Measurements from ENCODE around the gene LHPP. TPM values are rescaled to one million over a fixed set of nuclear protein-coding genes. Genes with fewer than 3 reads are reported as not detected.

The LHPP gene
- total and polyA plus RNA-seq, 10 of the 15 experiments (the other 5 are each of a cell fraction or from before 2014, with no cell fraction given) = 0.79 to 9.8 (median 6.7) TPM

DNA sequence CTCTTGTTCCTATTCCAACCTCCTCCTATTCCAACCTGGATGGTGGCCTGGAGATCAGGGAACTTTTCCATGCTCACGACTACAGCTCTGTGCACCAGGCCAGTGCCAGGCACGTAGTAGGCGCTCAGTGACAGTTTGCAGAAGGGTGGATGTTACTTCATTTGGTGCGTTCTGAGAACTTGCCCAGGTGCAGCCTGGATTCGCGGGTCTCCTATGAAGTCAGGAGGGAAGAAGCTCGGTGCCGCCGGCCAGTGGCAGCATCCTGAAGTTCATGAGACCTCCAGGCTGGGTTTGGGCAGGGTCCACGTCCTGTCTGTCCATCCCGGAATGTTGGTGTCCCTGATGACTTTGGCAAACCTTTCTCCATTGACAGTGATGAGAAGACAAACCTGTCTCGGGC is 21.3 kb downstream of the LHPP start:
- no TSS peak for BruUV-seq (replicated peaks)
- H3K9ac ChIP-seq (ENCODE audit: control insufficient read depth, insufficient read depth, low read length) = no peak overlapping the region
- WGBS (ENCODE audit: insufficient coverage, insufficient replicate concordance, low lambda C conversion rate, missing lambda C conversion rate) = 72% methylated on average over 12 of the region's 12 CpGs
- CTCF ChIA-PET = no interaction called here
- no peaks in the 10 kb centered on the region for H3K4me1 ChIP-seq (ENCODE audit: control insufficient read depth, insufficient read depth, low read length)
- in situ Hi-C loops (cut with MboI) (no loop called here), intact Hi-C loops (cut with micrococcal nuclease; ENCODE audit: unreplicated experiment) (no loop called here)
- H3K79me2 ChIP-seq (ENCODE audit: control insufficient read depth, insufficient read depth, low read length) = no peaks in the 10 kb centered on the region
- H3K4me2 ChIP-seq (ENCODE audit: control insufficient read depth, insufficient read depth) = no peak overlapping the region
- ATAC-seq = no peak
- RAD21 ChIA-PET (ENCODE audit: unreplicated experiment) = no interaction called here
- no peak overlapping the region for H2AFZ ChIP-seq (ENCODE audit: control insufficient read depth, low read depth, low read length)
- H3K27ac ChIP-seq (ENCODE audit: control insufficient read depth, insufficient read depth) = no peak overlapping the region
- TF ChIP-seq JUNB (IDR thresholded peaks at IDR 0.05) = no peak
- TF ChIP-seq RBBP5 (conservative IDR thresholded peaks at IDR 0.05) = no peak
- TF ChIP-seq CHD1 (IDR thresholded peaks at IDR 0.05; ENCODE audit: low read depth, low read length) = no peak
- TF ChIP-seq ESRRA (IDR thresholded peaks at IDR 0.05; ENCODE audit: low read length) = no peak
- no peak for TF ChIP-seq NFYB (IDR thresholded peaks at IDR 0.05; ENCODE audit: insufficient read depth, low read depth, low read length)
- no peak for TF ChIP-seq ZNF622 (IDR thresholded peaks at IDR 0.05)
- TF ChIP-seq, protein P1, sequence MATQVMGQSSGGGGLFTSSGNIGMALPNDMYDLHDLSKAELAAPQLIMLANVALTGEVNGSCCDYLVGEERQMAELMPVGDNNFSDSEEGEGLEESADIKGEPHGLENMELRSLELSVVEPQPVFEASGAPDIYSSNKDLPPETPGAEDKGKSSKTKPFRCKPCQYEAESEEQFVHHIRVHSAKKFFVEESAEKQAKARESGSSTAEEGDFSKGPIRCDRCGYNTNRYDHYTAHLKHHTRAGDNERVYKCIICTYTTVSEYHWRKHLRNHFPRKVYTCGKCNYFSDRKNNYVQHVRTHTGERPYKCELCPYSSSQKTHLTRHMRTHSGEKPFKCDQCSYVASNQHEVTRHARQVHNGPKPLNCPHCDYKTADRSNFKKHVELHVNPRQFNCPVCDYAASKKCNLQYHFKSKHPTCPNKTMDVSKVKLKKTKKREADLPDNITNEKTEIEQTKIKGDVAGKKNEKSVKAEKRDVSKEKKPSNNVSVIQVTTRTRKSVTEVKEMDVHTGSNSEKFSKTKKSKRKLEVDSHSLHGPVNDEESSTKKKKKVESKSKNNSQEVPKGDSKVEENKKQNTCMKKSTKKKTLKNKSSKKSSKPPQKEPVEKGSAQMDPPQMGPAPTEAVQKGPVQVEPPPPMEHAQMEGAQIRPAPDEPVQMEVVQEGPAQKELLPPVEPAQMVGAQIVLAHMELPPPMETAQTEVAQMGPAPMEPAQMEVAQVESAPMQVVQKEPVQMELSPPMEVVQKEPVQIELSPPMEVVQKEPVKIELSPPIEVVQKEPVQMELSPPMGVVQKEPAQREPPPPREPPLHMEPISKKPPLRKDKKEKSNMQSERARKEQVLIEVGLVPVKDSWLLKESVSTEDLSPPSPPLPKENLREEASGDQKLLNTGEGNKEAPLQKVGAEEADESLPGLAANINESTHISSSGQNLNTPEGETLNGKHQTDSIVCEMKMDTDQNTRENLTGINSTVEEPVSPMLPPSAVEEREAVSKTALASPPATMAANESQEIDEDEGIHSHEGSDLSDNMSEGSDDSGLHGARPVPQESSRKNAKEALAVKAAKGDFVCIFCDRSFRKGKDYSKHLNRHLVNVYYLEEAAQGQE (IDR thresholded peaks at IDR 0.05; ENCODE audit: low read depth, low read length) = no peak
- no peak for TF ChIP-seq SKIL (IDR thresholded peaks at IDR 0.05; ENCODE audit: low read depth, poor library complexity, severe bottlenecking)
- SMC1A ChIA-PET (ENCODE audit: uncharacterized antibody, unreplicated experiment) = no interaction called here
- H3K4me3 ChIP-seq = no peak overlapping the region
- POLR2A ChIA-PET = no interaction called here
- no peaks in the 10 kb centered on the region; the same call in 1 of the 3 replicates for H3K9me3 ChIP-seq (replicated peaks; ENCODE audit: control insufficient read depth, insufficient read depth, low read length)
- H4K20me1 ChIP-seq (ENCODE audit: control insufficient read depth, insufficient read depth) = no peaks in the 10 kb centered on the region
- no peaks in the 10 kb centered on the region; a peak in 1 of 4 replicates for H3K27me3 ChIP-seq (replicated peaks in 1 of 2; ENCODE audit: control insufficient read depth in 2 of 2, insufficient read depth in 2 of 2, low read length in 1 of 2)
- no peaks in the 10 kb centered on the region for H3K36me3 ChIP-seq (ENCODE audit: control insufficient read depth in 2 of 2, insufficient read depth in 2 of 2, low read length in 1 of 2)
- FAIRE-seq = no peak
- DNase-seq (ENCODE audit: low read depth, low spot score) = no peak
